OCI-LY7 (cell line): ENCODE results near the gene WDR77.

Experiments used
- EZH2phosphoT487 ChIP-seq: fragments of 200-600 bp; sonication (generic); IDR thresholded peaks from 2 replicates; pipeline ENCODE4 v1.6.1; 2018; ENCODE audit warnings: low read depth, borderline replicate concordance, mild to moderate bottlenecking, mixed run types, antibody characterized with exemption, low read length, moderate library complexity, mixed read lengths
- TF ChIP-seq, protein P1 (sequence below): fragments of 200-600 bp; sonication (generic); conservative IDR thresholded peaks from 2 replicates; pipeline ENCODE4 v1.5.1; 2014; ENCODE audit warnings: mild to moderate bottlenecking, antibody characterized with exemption, low read length, moderate library complexity, mixed read lengths

DNA sequence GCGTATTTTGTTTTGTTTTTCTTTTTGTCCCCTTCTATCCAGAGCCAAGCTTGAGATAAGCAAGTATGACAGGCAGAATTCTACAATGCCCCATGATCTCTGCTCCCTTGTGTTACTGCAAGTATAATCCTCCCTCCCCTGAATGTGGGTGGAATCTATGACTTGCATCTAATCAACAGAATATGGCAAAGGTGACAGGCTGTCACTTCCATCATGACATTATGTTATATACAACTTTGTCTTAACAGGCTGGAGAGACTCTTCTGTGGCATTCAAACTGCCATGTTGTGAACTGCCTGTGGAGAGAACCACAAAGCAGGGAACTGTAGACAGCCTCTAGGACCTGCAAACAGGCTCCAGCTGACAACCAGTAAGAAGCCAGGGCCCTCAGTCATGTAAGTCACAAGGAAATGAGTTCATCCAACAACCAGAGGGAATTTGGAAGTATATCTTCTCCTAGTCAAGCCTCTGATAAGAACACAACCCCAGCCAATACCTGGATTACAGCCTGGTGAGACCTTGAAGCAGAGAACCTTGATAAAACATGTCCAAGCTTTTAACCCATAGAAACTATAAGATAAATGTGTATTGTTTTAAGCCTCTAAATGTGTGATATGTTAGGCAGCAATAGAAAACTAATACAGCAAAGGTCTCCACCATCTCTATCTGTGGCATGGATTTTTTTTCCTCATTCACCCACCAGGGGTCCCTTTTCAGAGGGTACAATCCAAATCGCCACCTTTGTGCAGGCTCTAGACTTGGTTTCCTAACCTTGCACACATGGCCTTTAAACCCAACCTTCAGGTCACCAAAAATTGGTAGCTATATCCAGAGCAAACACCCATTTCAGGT, 19.0 kb upstream of the WDR77 start:
- TF ChIP-seq, protein P1, sequence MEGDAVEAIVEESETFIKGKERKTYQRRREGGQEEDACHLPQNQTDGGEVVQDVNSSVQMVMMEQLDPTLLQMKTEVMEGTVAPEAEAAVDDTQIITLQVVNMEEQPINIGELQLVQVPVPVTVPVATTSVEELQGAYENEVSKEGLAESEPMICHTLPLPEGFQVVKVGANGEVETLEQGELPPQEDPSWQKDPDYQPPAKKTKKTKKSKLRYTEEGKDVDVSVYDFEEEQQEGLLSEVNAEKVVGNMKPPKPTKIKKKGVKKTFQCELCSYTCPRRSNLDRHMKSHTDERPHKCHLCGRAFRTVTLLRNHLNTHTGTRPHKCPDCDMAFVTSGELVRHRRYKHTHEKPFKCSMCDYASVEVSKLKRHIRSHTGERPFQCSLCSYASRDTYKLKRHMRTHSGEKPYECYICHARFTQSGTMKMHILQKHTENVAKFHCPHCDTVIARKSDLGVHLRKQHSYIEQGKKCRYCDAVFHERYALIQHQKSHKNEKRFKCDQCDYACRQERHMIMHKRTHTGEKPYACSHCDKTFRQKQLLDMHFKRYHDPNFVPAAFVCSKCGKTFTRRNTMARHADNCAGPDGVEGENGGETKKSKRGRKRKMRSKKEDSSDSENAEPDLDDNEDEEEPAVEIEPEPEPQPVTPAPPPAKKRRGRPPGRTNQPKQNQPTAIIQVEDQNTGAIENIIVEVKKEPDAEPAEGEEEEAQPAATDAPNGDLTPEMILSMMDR, result peak; percentile 63
- TF ChIP-seq EZH2phosphoT487, result no peak
